Gastroesophageal sphincter (tissue), 4 donors: ENCODE data around the gene EHBP1L1. TPM values are rescaled to one million over a fixed set of nuclear protein-coding genes. Genes with fewer than 3 reads are reported as not detected.

ENCODE experiments used
- ATAC-seq: fragments of 150-250 bp; one replicate; pipeline ENCODE4 v1.9.1; 2016; ENCODE audit warnings: mild to moderate bottlenecking, moderate library complexity
- H3K27ac ChIP-seq, 4 donors: fragments of 200-600 bp; sonication (generic) in 3 of 4; 1 replicate in 3 of 4; 2 replicates in 1 of 4; pipeline ENCODE4 v1.5.1; 2016 to 2019
- H3K27me3 ChIP-seq: fragments of 200-600 bp; sonication (generic); one replicate; pipeline ENCODE4 v1.5.1; 2019
- H3K36me3 ChIP-seq, 2 donors: fragments of 200-600 bp; sonication (generic); one replicate each; pipeline ENCODE4 v1.5.1; 2019; ENCODE audit warnings: control low read depth in 1 of 2
- H3K4me1 ChIP-seq, 3 donors: fragments of 200-600 bp; sonication (generic); 1 replicate in 2 of 3; 2 replicates in 1 of 3; pipeline ENCODE4 v1.5.1; 2016 to 2019; ENCODE audit warnings: control low read depth in 2 of 3
- H3K4me3 ChIP-seq, 2 donors: fragments of 200-600 bp; sonication (generic); one replicate each; pipeline ENCODE4 v1.5.1; 2019; ENCODE audit warnings: mild to moderate bottlenecking in 1 of 2, moderate library complexity in 1 of 2
- H3K9me3 ChIP-seq, 3 donors: fragments of 200-600 bp; sonication (generic); one replicate each; pipeline ENCODE4 v1.5.1; 2017 to 2019; ENCODE audit warnings: control low read depth in 2 of 3
- EP300 ChIP-seq: sonication (generic); formaldehyde crosslinking; IDR thresholded peaks from one replicate; pipeline ENCODE4 v1.6.1; 2017; ENCODE audit warnings: antibody characterized with exemption, mild to moderate bottlenecking
- POLR2A ChIP-seq, 2 donors: fragments of 450-650 bp; IDR thresholded peaks; one replicate each; pipeline ENCODE4 v1.6.1; 2017; ENCODE audit warnings: antibody characterized with exemption in 2 of 2, mild to moderate bottlenecking in 2 of 2, moderate library complexity in 1 of 2
- POLR2AphosphoS5 ChIP-seq: sonication (generic); formaldehyde crosslinking; IDR thresholded peaks from one replicate; pipeline ENCODE4 v1.6.1; 2017; ENCODE audit warnings: antibody characterized with exemption
- WGBS, 2 donors: methylation state at CpG; one replicate each; pipeline ENCODE4 v1.1.5; 2018; ENCODE audit warnings: low coverage in 1 of 2; 5-methylcytosine and 5-hydroxymethylcytosine counted together
- total RNA-seq, 4 donors: library from RNA; depleted of rRNA; stranded (reverse); fragments of >200 nt; gene quantifications; one replicate each; pipeline ENCODE4 v1.1.0, GENCODE V29; 2016
- TF ChIP-seq, protein P1 (sequence below), 4 experiments: fragments of 200-600 bp in 2 of 4; fragments of 450-650 bp in 2 of 4; sonication (generic) in 1 of 4; IDR thresholded peaks; one replicate each; pipeline ENCODE4 v1.5.1; 2017 to 2019; ENCODE audit warnings: antibody characterized with exemption in 4 of 4, mild to moderate bottlenecking in 2 of 4, moderate library complexity in 2 of 4

Gene EHBP1L1
- total RNA-seq, 4 donors from 2014 or later, result 172 to 329 (median 202) TPM

DNA sequence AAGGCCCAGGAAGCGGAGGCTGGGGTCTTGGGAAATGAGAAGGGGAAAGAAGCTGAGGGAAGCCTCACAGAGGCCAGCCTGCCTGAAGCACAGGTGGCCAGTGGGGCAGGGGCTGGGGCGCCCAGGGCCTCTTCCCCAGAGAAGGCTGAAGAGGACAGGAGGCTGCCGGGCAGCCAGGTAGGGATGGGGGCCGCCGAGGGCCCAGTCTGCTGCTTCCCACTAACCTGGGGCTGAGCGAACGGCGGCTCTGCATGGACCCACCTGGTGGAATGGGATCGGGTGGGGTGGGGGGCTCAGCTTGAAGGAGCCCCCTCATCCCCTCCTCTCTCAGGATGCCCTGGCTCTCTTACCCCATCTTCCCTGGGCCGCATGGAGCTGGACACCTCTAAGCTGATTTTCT lies 7.7 kb downstream of the EHBP1L1 start:
- Histone ChIP-seq H3K4me1 (peaks cover 0 to 91% (median 30%) of the 10 kb centered on the region in 3 donors), H3K9me3 (no peaks in the 10 kb centered on the region), H3K27me3 (no peaks in the 10 kb centered on the region), H3K36me3 (peaks cover 0 to 79% of the 10 kb centered on the region in 2 donors), H3K27ac (peak overlapping the region in 3 of 4 donors; percentile 27 to 86 (median 80)), H3K4me3 (no peak overlapping the region)
- 50 to 91% methylated on average over 2 to 4 of the region's 10 CpGs for WGBS, 2 donors
- TF ChIP-seq POLR2AphosphoS5 (no peak), EP300 (no peak), POLR2A (IDR thresholded peaks at IDR 0.05) (no peak)
- TF ChIP-seq, protein P1, sequence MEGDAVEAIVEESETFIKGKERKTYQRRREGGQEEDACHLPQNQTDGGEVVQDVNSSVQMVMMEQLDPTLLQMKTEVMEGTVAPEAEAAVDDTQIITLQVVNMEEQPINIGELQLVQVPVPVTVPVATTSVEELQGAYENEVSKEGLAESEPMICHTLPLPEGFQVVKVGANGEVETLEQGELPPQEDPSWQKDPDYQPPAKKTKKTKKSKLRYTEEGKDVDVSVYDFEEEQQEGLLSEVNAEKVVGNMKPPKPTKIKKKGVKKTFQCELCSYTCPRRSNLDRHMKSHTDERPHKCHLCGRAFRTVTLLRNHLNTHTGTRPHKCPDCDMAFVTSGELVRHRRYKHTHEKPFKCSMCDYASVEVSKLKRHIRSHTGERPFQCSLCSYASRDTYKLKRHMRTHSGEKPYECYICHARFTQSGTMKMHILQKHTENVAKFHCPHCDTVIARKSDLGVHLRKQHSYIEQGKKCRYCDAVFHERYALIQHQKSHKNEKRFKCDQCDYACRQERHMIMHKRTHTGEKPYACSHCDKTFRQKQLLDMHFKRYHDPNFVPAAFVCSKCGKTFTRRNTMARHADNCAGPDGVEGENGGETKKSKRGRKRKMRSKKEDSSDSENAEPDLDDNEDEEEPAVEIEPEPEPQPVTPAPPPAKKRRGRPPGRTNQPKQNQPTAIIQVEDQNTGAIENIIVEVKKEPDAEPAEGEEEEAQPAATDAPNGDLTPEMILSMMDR (IDR thresholded peaks at IDR 0.05), result no peak
- no peak for ATAC-seq

DNA sequence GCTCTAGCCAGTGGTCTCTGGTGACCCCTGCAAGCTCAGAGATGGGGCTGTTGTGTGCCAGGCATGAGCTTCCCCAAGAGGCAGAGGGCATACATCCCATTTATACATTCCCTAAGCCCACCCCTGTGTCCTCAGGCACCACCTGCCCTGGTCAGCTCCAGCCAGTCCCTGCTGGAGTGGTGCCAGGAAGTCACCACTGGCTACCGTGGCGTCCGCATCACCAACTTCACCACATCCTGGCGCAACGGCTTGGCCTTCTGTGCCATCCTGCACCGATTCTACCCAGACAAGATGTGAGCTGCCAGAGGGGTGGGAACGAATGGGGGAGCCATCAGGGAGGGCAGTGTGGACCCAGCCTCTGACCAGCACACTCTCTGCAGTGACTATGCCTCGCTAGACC lies 8.3 kb downstream of the EHBP1L1 start:
- WGBS, 2 donors, result no CpG with 5 or more reads among the region's 8 CpGs
- no peak for TF ChIP-seq EP300
- TF ChIP-seq POLR2A (IDR thresholded peaks at IDR 0.05), result no peak
- TF ChIP-seq, protein P1 (IDR thresholded peaks at IDR 0.05), result no peak
- no peak for TF ChIP-seq POLR2AphosphoS5
- Histone ChIP-seq H3K9me3 (no peaks in the 10 kb centered on the region), H3K36me3 (peaks cover 0 to 74% of the 10 kb centered on the region in 2 donors), H3K4me3 (no peak overlapping the region), H3K27ac (peak overlapping the region in 3 of 4 donors; percentile 27 to 86 (median 80)), H3K27me3 (no peaks in the 10 kb centered on the region), H3K4me1 (peaks cover 0 to 91% (median 30%) of the 10 kb centered on the region in 3 donors)
- ATAC-seq, result no peak

DNA sequence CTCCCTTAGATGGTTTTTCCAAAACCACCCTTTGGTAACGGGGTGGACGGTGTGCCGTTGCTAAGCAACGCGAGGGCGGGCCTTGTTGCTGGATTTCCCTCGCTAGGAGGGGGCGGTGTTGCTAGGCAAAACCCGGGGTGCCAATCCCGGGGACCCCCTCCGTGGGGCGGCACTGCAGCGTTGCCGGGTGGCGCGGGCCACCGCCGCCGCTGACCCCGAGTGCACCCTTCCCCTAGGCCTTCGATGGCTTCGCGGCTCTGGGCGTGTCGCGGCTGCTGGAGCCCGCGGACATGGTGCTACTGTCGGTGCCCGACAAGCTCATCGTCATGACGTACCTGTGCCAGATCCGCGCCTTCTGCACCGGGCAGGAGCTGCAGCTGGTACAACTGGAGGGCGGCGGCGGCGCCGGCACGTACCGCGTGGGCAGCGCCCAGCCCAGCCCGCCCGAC lies 8.9 kb downstream of the EHBP1L1 start:
- WGBS, 2 donors, result 55 to 67% methylated on average over 7 to 9 of the region's 46 CpGs

DNA sequence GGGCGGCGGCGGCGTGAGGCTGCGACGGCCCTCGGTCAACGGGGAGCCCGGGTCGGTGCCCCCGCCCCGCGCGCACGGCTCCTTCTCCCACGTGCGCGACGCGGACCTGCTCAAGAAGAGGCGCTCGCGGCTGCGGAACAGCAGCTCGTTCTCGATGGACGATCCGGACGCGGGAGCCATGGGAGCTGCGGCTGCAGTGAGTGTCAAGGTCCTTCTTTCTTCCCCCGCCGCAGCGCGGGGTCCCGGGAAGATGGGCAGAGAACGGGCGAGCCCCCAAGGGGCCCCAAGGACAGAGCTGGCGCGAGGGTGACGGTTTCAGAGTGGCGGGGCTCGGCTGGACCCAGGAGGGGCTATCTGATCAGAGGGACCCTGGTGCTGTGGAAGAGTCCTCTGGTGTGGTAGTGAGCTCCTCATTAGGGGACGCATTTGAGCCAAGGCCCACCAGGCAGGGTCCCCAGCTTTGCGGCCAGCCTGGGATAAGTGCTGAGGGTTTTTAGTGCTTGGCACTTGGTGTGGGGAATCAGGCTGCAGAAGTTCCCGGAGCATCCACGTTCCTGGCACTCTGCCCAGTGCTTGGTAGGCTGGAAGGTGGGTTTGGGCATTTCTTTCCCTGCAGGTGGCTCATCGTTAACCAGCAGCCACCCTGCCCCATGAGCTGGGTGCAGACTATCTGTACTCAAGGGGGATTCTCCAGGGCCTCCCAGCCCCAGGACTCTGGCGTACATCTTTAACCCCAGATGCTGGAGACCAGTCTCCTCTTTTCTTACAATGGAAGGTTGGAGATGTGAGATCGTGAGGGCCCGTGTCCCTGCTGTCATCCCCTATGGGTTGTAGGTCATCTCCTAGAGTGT lies 9.8 kb downstream of the EHBP1L1 start:
- Histone ChIP-seq H3K4me1 (peaks cover 0 to 91% (median 30%) of the 10 kb centered on the region in 3 donors), H3K27me3 (no peaks in the 10 kb centered on the region), H3K9me3 (no peaks in the 10 kb centered on the region), H3K36me3 (peaks cover 0 to 74% of the 10 kb centered on the region in 2 donors), H3K4me3 (no peak overlapping the region), H3K27ac (peak overlapping the region in 3 of 4 donors; percentile 80 to 93 (median 86))
- TF ChIP-seq POLR2A (IDR thresholded peaks at IDR 0.05) (no peak), POLR2AphosphoS5 (no peak), EP300 (no peak)
- TF ChIP-seq, protein P1 (IDR thresholded peaks at IDR 0.05), result no peak
- no peak for ATAC-seq
- no CpG with 5 or more reads among the region's 51 CpGs for WGBS, 2 donors

More for the DNA sequence above, 8.9 kb downstream of the EHBP1L1 start:
- Histone ChIP-seq H3K9me3 (no peaks in the 10 kb centered on the region), H3K27me3 (no peaks in the 10 kb centered on the region), H3K27ac (peak overlapping the region in 3 of 4 donors; percentile 80 to 93 (median 86)), H3K4me1 (peaks cover 0 to 91% (median 30%) of the 10 kb centered on the region in 3 donors), H3K36me3 (peaks cover 0 to 74% of the 10 kb centered on the region in 2 donors), H3K4me3 (no peak overlapping the region)
- no peak for TF ChIP-seq POLR2AphosphoS5
- ATAC-seq, result no peak

DNA sequence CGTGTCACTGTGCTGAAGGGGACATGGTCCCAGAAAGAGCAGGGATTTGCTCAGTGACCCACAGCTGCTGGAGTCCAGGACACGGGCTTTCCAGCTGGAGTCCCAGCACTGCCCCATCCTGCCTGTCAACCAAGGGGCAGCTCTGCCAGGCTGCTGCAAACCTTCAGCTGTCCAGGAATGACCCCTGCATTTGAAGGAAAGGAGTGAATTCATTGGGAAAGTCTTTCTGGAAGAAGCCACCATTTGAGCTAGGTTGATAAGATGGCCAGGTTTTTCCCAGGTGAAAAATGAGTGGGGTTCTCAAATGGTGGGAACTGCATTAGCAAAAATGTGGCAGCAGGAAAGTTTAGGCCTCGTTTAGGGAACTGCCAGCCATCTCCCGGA lies 10.4 kb downstream of the EHBP1L1 start:
- Histone ChIP-seq H3K27ac (peak overlapping the region in 3 of 4 donors; percentile 80 to 93 (median 86)), H3K27me3 (no peaks in the 10 kb centered on the region), H3K4me1 (peaks cover 0 to 89% (median 30%) of the 10 kb centered on the region in 3 donors), H3K36me3 (peaks cover 0 to 74% of the 10 kb centered on the region in 2 donors), H3K4me3 (no peak overlapping the region), H3K9me3 (no peaks in the 10 kb centered on the region)
- no peak for ATAC-seq
- WGBS, 2 donors, result 28% methylated on average over 2 of the region's 4 CpGs; no CpG with 5 or more reads in 1 of the 2 donors
- TF ChIP-seq EP300 (no peak), POLR2A (IDR thresholded peaks at IDR 0.05) (no peak), POLR2AphosphoS5 (no peak)
- TF ChIP-seq, protein P1 (IDR thresholded peaks at IDR 0.05), result no peak
